ENCODE data around the gene C17orf50. TPM values are rescaled to one million over a fixed set of nuclear protein-coding genes. Genes with fewer than 3 reads are reported as not detected.

The C17orf50 gene
- total RNA-seq, 2 experiments from 2014 or later, result not detected

GRCh38 chr17:35726127-35726952, 34.3 kb upstream of the C17orf50 start:
- Mint-ChIP-seq H3K36me3 (ENCODE audit: low read depth) (peaks cover 49% of the 10 kb centered on the region), H3K4me3 (no peak overlapping the region), H3K9me3 (ENCODE audit: insufficient read depth) (no peaks in the 10 kb centered on the region), H3K4me1 (ENCODE audit: low read depth) (peaks cover 11% of the 10 kb centered on the region), H3K27ac (no peak overlapping the region), H3K27me3 (ENCODE audit: low read depth) (peaks cover 10% of the 10 kb centered on the region)
- ChIA-PET POLR2A (no interaction called here), CTCF (interaction anchor here (1.0 to 2.4 kb wide), 3 partner anchors 21 to 113 kb away, joined by 3 to 9 read pairs (median 4); no protein-coding TSS in a partner anchor)
- no peak for ATAC-seq
- no peak for DNase-seq

- no peak for ATAC-seq
- H3K9me3 Mint-ChIP-seq (ENCODE audit: insufficient read depth), result no peaks in the 10 kb centered on the region
- H3K4me1 Mint-ChIP-seq (ENCODE audit: low read depth), result peaks cover 11% of the 10 kb centered on the region
- H3K27me3 Mint-ChIP-seq (ENCODE audit: low read depth), result peaks cover 11% of the 10 kb centered on the region
- H3K4me3 Mint-ChIP-seq, result no peak overlapping the region
- CTCF ChIA-PET, result interaction anchor here (1.2 to 2.4 kb wide), 2 partner anchors 20 to 37 kb away, joined by 4 to 9 read pairs; no protein-coding TSS in a partner anchor
- H3K36me3 Mint-ChIP-seq (ENCODE audit: low read depth), result peaks cover 46% of the 10 kb centered on the region
- no peak overlapping the region for H3K27ac Mint-ChIP-seq
- no peak for DNase-seq
- POLR2A ChIA-PET, result interaction anchor here (0.6 kb wide), 1 partner anchor 317 kb away, joined by 3 read pairs; no protein-coding TSS in a partner anchor
These were observed 33.7 kb upstream of the C17orf50 start for GRCh38 chr17:35726953-35727460.

DNA sequence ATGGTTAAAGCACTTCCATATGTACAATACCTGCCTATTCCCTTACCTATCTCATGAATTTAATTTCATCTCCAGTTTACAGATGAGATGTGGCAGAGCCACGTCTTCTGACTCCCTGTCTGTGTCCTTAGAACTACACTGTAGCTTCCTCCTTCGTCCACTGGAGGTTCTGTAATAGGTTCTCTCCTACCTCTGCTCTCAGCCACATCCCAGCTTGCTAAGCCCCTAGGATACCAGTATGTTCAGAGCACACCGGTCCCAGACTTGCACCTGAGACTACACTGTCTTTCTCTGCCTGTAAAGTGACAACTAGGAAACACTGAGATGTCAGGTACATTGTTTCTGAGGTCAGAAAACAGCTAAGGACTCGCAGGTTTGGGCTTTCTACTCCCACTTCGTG, 33.1 kb upstream of the C17orf50 start:
- Mint-ChIP-seq H3K4me1 (ENCODE audit: low read depth) (peaks cover 13% of the 10 kb centered on the region), H3K9me3 (ENCODE audit: insufficient read depth) (no peaks in the 10 kb centered on the region), H3K4me3 (no peak overlapping the region), H3K27ac (no peak overlapping the region), H3K36me3 (ENCODE audit: low read depth) (peaks cover 46% of the 10 kb centered on the region), H3K27me3 (ENCODE audit: low read depth) (peaks cover 17% of the 10 kb centered on the region)
- ChIA-PET CTCF (interaction anchor here (1.8 to 2.4 kb wide), 2 partner anchors 20 to 36 kb away, joined by 8 to 9 read pairs; no protein-coding TSS in a partner anchor), POLR2A (interaction anchor here (0.6 to 0.7 kb wide), 2 partner anchors 12 to 317 kb away, joined by 3 read pairs; no protein-coding TSS in a partner anchor)
- DNase-seq, result no peak
- no peak for ATAC-seq

- Mint-ChIP-seq H3K36me3 (ENCODE audit: low read depth) (peaks cover 44% of the 10 kb centered on the region), H3K27ac (no peak overlapping the region)
These were observed 32.1 kb upstream of the C17orf50 start for GRCh38 chr17:35728551-35728950.

DNA sequence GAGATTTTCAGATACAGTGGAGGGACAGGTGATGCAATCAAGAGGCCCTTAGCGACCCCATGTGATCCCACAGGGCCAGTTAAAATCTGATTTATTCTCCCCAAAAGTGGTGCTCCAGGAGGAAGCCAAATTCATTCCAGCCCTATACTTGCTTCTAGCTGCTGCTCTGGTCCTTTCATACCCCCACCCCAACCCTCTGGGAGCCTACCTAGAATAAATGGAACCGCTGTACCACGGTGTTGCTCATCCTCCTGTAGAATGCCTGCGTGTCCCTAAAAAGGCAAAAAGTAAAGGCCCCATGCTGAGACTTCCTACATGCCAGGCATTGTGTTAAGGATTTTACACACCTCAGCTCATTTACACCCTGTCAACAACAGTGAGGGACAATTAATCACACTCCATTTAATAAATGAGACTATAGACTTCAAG, 31.3 kb upstream of the C17orf50 start:
- CTCF ChIA-PET, result interaction anchor here (1.0 to 4.5 kb wide), 4 partner anchors 18 to 116 kb away, joined by 3 to 15 read pairs (median 6); no protein-coding TSS in a partner anchor

More at GRCh38 chr17:35728551-35728950, 32.1 kb upstream of the C17orf50 start:
- Mint-ChIP-seq H3K4me1 (ENCODE audit: low read depth) (peaks cover 13% of the 10 kb centered on the region), H3K27me3 (ENCODE audit: low read depth) (peaks cover 20% of the 10 kb centered on the region), H3K4me3 (no peak overlapping the region), H3K9me3 (ENCODE audit: insufficient read depth) (no peaks in the 10 kb centered on the region)
- CTCF ChIA-PET, result interaction anchor here (1.3 to 4.5 kb wide), 4 partner anchors 19 to 116 kb away, joined by 3 to 15 read pairs (median 8); no protein-coding TSS in a partner anchor
- DNase-seq (no peak), ATAC-seq (no peak)
- POLR2A ChIA-PET, result no interaction called here

GRCh38 chr17:35730400-35731005, 30.2 kb upstream of the C17orf50 start:
- CTCF ChIA-PET, result interaction anchor here (0.8 to 4.5 kb wide), 4 partner anchors 17 to 118 kb away, joined by 3 to 15 read pairs (median 6); no protein-coding TSS in a partner anchor
- Mint-ChIP-seq H3K4me3 (no peak overlapping the region), H3K4me1 (ENCODE audit: low read depth) (peaks cover 13% of the 10 kb centered on the region), H3K27ac (no peak overlapping the region), H3K9me3 (ENCODE audit: insufficient read depth) (no peaks in the 10 kb centered on the region), H3K36me3 (ENCODE audit: low read depth) (peaks cover 27% of the 10 kb centered on the region), H3K27me3 (ENCODE audit: low read depth) (peaks cover 20% of the 10 kb centered on the region)
- POLR2A ChIA-PET, result interaction anchor here (0.7 to 1.0 kb wide), 2 partner anchors 34 to 489 kb away, joined by 3 read pairs; no protein-coding TSS in a partner anchor
- no peak for DNase-seq
- ATAC-seq, result no peak

More for the DNA sequence above, 31.3 kb upstream of the C17orf50 start:
- Mint-ChIP-seq H3K27me3 (ENCODE audit: low read depth) (peaks cover 20% of the 10 kb centered on the region), H3K36me3 (ENCODE audit: low read depth) (peaks cover 35% of the 10 kb centered on the region), H3K9me3 (ENCODE audit: insufficient read depth) (no peaks in the 10 kb centered on the region), H3K4me1 (ENCODE audit: low read depth) (peaks cover 13% of the 10 kb centered on the region), H3K4me3 (no peak overlapping the region), H3K27ac (no peak overlapping the region)
- DNase-seq (no peak), ATAC-seq (no peak)
- POLR2A ChIA-PET, result no interaction called here

- ATAC-seq (peak; percentile 59), DNase-seq (no peak)
- H3K36me3 Mint-ChIP-seq (ENCODE audit: low read depth), result peaks cover 21% of the 10 kb centered on the region
- H3K9me3 Mint-ChIP-seq (ENCODE audit: insufficient read depth), result no peaks in the 10 kb centered on the region
- ChIA-PET POLR2A (interaction anchor here (1.0 kb wide), 1 partner anchor 490 kb away, joined by 3 read pairs; no protein-coding TSS in a partner anchor), CTCF (interaction anchor here (0.8 to 4.5 kb wide), 3 partner anchors 16 to 118 kb away, joined by 3 to 15 read pairs (median 9); no protein-coding TSS in a partner anchor)
- H3K27me3 Mint-ChIP-seq (ENCODE audit: low read depth), result peaks cover 20% of the 10 kb centered on the region
- H3K27ac Mint-ChIP-seq, result no peak within 1 kb of the TSS
- H3K4me1 Mint-ChIP-seq (ENCODE audit: low read depth), result peaks cover 13% of the 10 kb centered on the region
- peak within 1 kb of the TSS; percentile 38 for H3K4me3 Mint-ChIP-seq
These were observed 29.3 kb upstream of the C17orf50 start, which contains the start of gene RASL10B for GRCh38 chr17:35731239-35731916. Gene RASL10B, plus strand, starts transcription at chr17:35731639. Its CDS starts 3,546 bp downstream, at chr17:35735185.

- H3K9me3 Mint-ChIP-seq (ENCODE audit: insufficient read depth), result no peaks in the 10 kb centered on the region
- CTCF ChIA-PET, result interaction anchor here (2.5 to 4.5 kb wide), 2 partner anchors 15 to 119 kb away, joined by 9 to 15 read pairs; no protein-coding TSS in a partner anchor
- peaks cover 20% of the 10 kb centered on the region for H3K27me3 Mint-ChIP-seq (ENCODE audit: low read depth)
- peak overlapping the region; percentile 22 for H3K4me3 Mint-ChIP-seq
- DNase-seq (no peak), ATAC-seq (no peak)
- H3K4me1 Mint-ChIP-seq (ENCODE audit: low read depth), result peaks cover 13% of the 10 kb centered on the region
- POLR2A ChIA-PET, result interaction anchor here (1.0 kb wide), 1 partner anchor 491 kb away, joined by 3 read pairs; no protein-coding TSS in a partner anchor
- H3K27ac Mint-ChIP-seq, result no peak overlapping the region
- H3K36me3 Mint-ChIP-seq (ENCODE audit: low read depth), result peaks cover 21% of the 10 kb centered on the region
These were observed 28.5 kb upstream of the C17orf50 start for GRCh38 chr17:35731917-35732805.

- Mint-ChIP-seq H3K9me3 (ENCODE audit: insufficient read depth) (no peaks in the 10 kb centered on the region), H3K27me3 (ENCODE audit: low read depth) (peaks cover 20% of the 10 kb centered on the region), H3K4me3 (no peak overlapping the region), H3K27ac (no peak overlapping the region), H3K36me3 (ENCODE audit: low read depth) (peaks cover 17% of the 10 kb centered on the region), H3K4me1 (ENCODE audit: low read depth) (peaks cover 13% of the 10 kb centered on the region)
- ChIA-PET CTCF (no interaction called here), POLR2A (no interaction called here)
- no peak for DNase-seq
- no peak for ATAC-seq
These were observed 27.9 kb upstream of the C17orf50 start for GRCh38 chr17:35732806-35733136.

- Mint-ChIP-seq H3K27ac (no peak overlapping the region), H3K27me3 (ENCODE audit: low read depth) (peaks cover 20% of the 10 kb centered on the region), H3K9me3 (ENCODE audit: insufficient read depth) (no peaks in the 10 kb centered on the region), H3K4me1 (ENCODE audit: low read depth) (peaks cover 13% of the 10 kb centered on the region), H3K36me3 (ENCODE audit: low read depth) (peaks cover 12% of the 10 kb centered on the region), H3K4me3 (no peak overlapping the region)
- DNase-seq (no peak), ATAC-seq (no peak)
- ChIA-PET CTCF (no interaction called here), POLR2A (interaction anchor here (0.6 kb wide), 1 partner anchor 749 kb away, joined by 3 read pairs; no protein-coding TSS in a partner anchor)
These were observed 27.3 kb upstream of the C17orf50 start for GRCh38 chr17:35733366-35733765.
